H1 (cell line): Measurements from ENCODE around the gene B3GALT6. TPM values are rescaled to one million over a fixed set of nuclear protein-coding genes. Genes with fewer than 3 reads are reported as not detected.

Experiments used
- ASH2L ChIP-seq: fragments of 200-600, 300-600 bp; sonication (generic); IDR thresholded peaks from one replicate; pipeline ENCODE4 v1.7.1; 2017; ENCODE audit warnings: low read length
- ATF3 ChIP-seq: IDR thresholded peaks from 2 replicates; pipeline ENCODE4 v1.6.1; 2011; ENCODE audit warnings: low read depth, mild to moderate bottlenecking, low read length; ENCODE audit not compliant: insufficient read depth
- CHD1 ChIP-seq: IDR thresholded peaks from 2 replicates; pipeline ENCODE4 v1.6.1; 2012; ENCODE audit warnings: low read depth, low read length, improper control_type of control experiment
- CTCF ChIP-seq, 3 experiments: IDR thresholded peaks; 1 replicate in 2 of 3; 2 replicates in 1 of 3; pipeline versions ENCODE4 v1.5.1 to v1.6.1; 2011; ENCODE audit warnings: low read length in 3 of 3, mild to moderate bottlenecking in 3 of 3, inconsistent platforms in 2 of 3, low read depth in 1 of 3, moderate library complexity in 1 of 3; ENCODE audit not compliant: insufficient read depth in 1 of 3; ENCODE audit errors: control extremely low read depth in 1 of 3
- EZH2 ChIP-seq: fragments of 200-600 bp; sonication (generic); IDR thresholded peaks from 2 replicates; pipeline ENCODE4 v1.7.1; 2012; ENCODE audit warnings: low read depth, mild to moderate bottlenecking, moderate library complexity, low read length, inconsistent platforms; ENCODE audit not compliant: severe bottlenecking
- GABPA ChIP-seq: IDR thresholded peaks from 2 replicates; pipeline ENCODE4 v1.6.1; 2011; ENCODE audit warnings: mild to moderate bottlenecking, low read length, moderate library complexity, borderline replicate concordance; ENCODE audit not compliant: insufficient read depth
- MAFK ChIP-seq: IDR thresholded peaks from 2 replicates; pipeline ENCODE4 v1.6.1; 2012; ENCODE audit warnings: low read depth, mild to moderate bottlenecking, improper control_type of control experiment, low read length
- NANOG ChIP-seq: IDR thresholded peaks from 2 replicates; pipeline ENCODE4 v1.6.1; 2011; ENCODE audit warnings: low read length, low read depth, mild to moderate bottlenecking, inconsistent platforms; ENCODE audit not compliant: insufficient read depth, poor library complexity, severe bottlenecking
- polyA plus RNA-seq, 7 experiments: library from polyadenylated mRNA; depleted of rRNA in 3 of 7; stranded (reverse) in 5 of 7; unstranded in 2 of 7; fragments of >200 nt in 5 of 7; fragments of 200-250 nt in 2 of 7; gene quantifications; 1 replicate in 5 of 7; 2 replicates in 1 of 7; 4 replicates in 1 of 7; pipeline versions ENCODE4 v1.2.1 to v1.2.3, GENCODE V29; 2011 to 2013; ENCODE audit warnings: missing spikeins in 2 of 7, mixed read lengths in 2 of 7
- total RNA-seq: library from RNA; stranded (reverse); fragmentation: NEBNext Ultra II Directional; extraction: Animal tissue kit (Norgen Biotek cat#: 25700); gene quantifications from 2 replicates; pipeline ENCODE4 v1.2.1, GENCODE V29; 2021

B3GALT6 gene
- total and polyA plus RNA-seq, 2 of the 8 experiments (the other 6 are each of a cell fraction or from before 2014, with no cell fraction given): 18.4 to 20.4 TPM

- TF ChIP-seq ATF3 (no peak), MAFK (no peak), GABPA (no peak), ASH2L (no peak), CTCF (IDR thresholded peaks at IDR 0.05; ENCODE audit: control extremely low read depth in 1 of 3, insufficient read depth in 1 of 3, low read depth in 1 of 3, low read length in 3 of 3) (no peak), EZH2 (no peak), NANOG (no peak), CHD1 (no peak)
Observed at GRCh38 chr1:1237874-1238701, 6.1 kb downstream of the B3GALT6 start (continued).
